ENCODE data around the gene MS4A6A.
"Not testable (repeated sequence)": the region's sequence is repeated elsewhere in the genome, so short reads cannot be mapped to it uniquely, and the experiment has no call there.

Gene MS4A6A

DNA sequence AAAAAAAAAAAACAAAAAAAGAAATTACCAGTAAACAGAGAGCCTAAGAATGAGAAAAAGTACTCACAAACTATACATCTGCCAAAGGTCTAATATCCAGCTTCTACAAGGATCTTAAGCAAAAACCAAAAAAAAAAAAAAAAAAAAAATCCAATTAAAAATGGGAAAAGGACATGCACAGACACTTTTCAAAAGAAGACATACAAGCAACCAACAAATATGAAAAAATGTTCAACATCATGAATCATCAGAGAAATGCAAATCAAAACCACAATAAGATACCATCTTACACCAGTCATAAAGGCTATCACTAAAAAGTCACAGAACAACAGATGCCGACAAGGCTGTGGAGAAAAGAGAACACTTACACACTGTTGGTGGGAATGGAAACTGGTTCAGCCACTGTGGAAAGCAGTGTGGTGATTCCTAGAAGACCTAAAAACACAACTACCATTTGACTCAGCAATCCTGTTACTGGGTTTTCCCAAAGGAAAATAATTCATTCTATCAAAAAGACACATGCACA, 18.3 kb downstream of the MS4A6A start:
- H3K27ac Mint-ChIP-seq, result no peak overlapping the region

GRCh38 chr11:60161766-60162165, 21.1 kb downstream of the MS4A6A start:
- Mint-ChIP-seq H3K36me3 (ENCODE audit: low read depth) (no peaks in the 10 kb centered on the region), H3K4me1 (ENCODE audit: low read depth) (no peaks in the 10 kb centered on the region), H3K27ac (no peak overlapping the region), H3K9me3 (peaks cover 5% of the 10 kb centered on the region), H3K27me3 (ENCODE audit: low read depth) (no peaks in the 10 kb centered on the region), H3K4me3 (no peak overlapping the region)

More for the DNA sequence above, 18.3 kb downstream of the MS4A6A start:
- H3K27me3 Mint-ChIP-seq (ENCODE audit: low read depth), result no peaks in the 10 kb centered on the region
- H3K36me3 Mint-ChIP-seq (ENCODE audit: low read depth), result no peaks in the 10 kb centered on the region
- H3K4me1 Mint-ChIP-seq (ENCODE audit: low read depth), result no peaks in the 10 kb centered on the region
- H3K9me3 Mint-ChIP-seq, result peaks cover 18% of the 10 kb centered on the region
- H3K4me3 Mint-ChIP-seq, result no peak overlapping the region

- Mint-ChIP-seq H3K4me1 (ENCODE audit: low read depth) (no peaks in the 10 kb centered on the region), H3K27ac (no peak overlapping the region), H3K9me3 (peaks cover 5% of the 10 kb centered on the region), H3K36me3 (ENCODE audit: low read depth) (no peaks in the 10 kb centered on the region), H3K27me3 (ENCODE audit: low read depth) (no peaks in the 10 kb centered on the region), H3K4me3 (no peak overlapping the region)
These were observed 21.8 kb downstream of the MS4A6A start for GRCh38 chr11:60161107-60161506.

GRCh38 chr11:60159868-60160267, 23.0 kb downstream of the MS4A6A start:
- Mint-ChIP-seq H3K4me1 (ENCODE audit: low read depth) (no peaks in the 10 kb centered on the region), H3K27me3 (ENCODE audit: low read depth) (no peaks in the 10 kb centered on the region), H3K36me3 (ENCODE audit: low read depth) (no peaks in the 10 kb centered on the region), H3K4me3 (no peak overlapping the region), H3K27ac (no peak overlapping the region), H3K9me3 (peaks cover 2% of the 10 kb centered on the region)

DNA sequence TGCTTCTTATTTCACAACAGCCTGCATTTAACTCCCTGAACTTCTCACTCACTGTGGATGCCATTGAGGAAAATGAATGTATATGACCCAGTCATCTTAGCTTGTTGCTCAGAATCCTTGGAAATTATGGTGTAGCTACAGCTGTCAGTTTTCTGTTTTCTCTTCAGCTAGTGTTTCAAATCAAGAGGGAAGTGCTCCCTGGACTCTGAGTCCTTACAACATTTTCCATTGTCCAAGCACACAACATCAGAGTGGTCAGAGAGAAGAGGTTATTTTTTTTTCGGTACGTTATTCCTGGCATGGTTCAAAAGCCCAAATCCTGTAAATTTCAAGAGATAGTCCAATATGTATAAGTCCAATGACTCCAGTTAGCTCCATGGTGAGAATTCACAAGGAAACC, 23.6 kb downstream of the MS4A6A start:
- Mint-ChIP-seq H3K36me3 (ENCODE audit: low read depth) (no peaks in the 10 kb centered on the region), H3K4me1 (ENCODE audit: low read depth) (no peaks in the 10 kb centered on the region), H3K9me3 (no peaks in the 10 kb centered on the region), H3K27ac (no peak overlapping the region), H3K4me3 (no peak overlapping the region), H3K27me3 (ENCODE audit: low read depth) (no peaks in the 10 kb centered on the region)

- Mint-ChIP-seq H3K27ac (no peak overlapping the region), H3K9me3 (no peaks in the 10 kb centered on the region), H3K4me1 (ENCODE audit: low read depth) (no peaks in the 10 kb centered on the region), H3K4me3 (no peak overlapping the region), H3K27me3 (ENCODE audit: low read depth) (no peaks in the 10 kb centered on the region), H3K36me3 (ENCODE audit: low read depth) (no peaks in the 10 kb centered on the region)
These were observed 24.2 kb downstream of the MS4A6A start for GRCh38 chr11:60158636-60159035.

- H3K4me1 Mint-ChIP-seq (ENCODE audit: low read depth), result no peaks in the 10 kb centered on the region
- no peak overlapping the region for H3K27ac Mint-ChIP-seq
- H3K9me3 Mint-ChIP-seq, result peaks cover 6% of the 10 kb centered on the region
- no peak overlapping the region for H3K4me3 Mint-ChIP-seq
- H3K27me3 Mint-ChIP-seq (ENCODE audit: low read depth), result no peaks in the 10 kb centered on the region
- H3K36me3 Mint-ChIP-seq (ENCODE audit: low read depth), result no peaks in the 10 kb centered on the region
These were observed 27.0 kb downstream of the MS4A6A start for GRCh38 chr11:60155931-60156330.

DNA sequence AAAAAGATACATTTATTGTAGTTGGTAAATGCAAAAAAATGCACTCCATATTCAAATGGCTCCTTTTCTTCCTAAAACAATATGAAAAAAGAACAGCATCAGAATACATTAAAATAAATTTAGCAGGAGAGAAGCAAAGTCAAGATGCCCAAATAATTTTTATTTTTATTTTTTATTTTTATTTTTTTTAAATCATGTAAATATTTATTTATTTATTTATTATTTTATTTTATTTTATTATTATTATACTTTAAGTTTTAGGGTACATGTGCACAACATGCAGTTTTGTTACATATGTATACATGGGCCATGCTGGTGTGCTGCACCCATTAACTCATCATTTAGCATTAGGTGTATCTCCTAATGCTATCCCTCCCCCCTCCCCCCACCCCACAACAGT, 30.2 kb downstream of the MS4A6A start:
- H3K9me3 Mint-ChIP-seq; H3K27me3 Mint-ChIP-seq (ENCODE audit: low read depth); H3K36me3 Mint-ChIP-seq (ENCODE audit: low read depth); H3K4me3 Mint-ChIP-seq; H3K27ac Mint-ChIP-seq; H3K4me1 Mint-ChIP-seq (ENCODE audit: low read depth): not testable (repeated sequence)

- no peaks in the 10 kb centered on the region for H3K4me1 Mint-ChIP-seq (ENCODE audit: low read depth)
- H3K9me3 Mint-ChIP-seq, result peaks cover 6% of the 10 kb centered on the region
- H3K27me3 Mint-ChIP-seq (ENCODE audit: low read depth), result no peaks in the 10 kb centered on the region
- H3K4me3 Mint-ChIP-seq, result no peak overlapping the region
- H3K27ac Mint-ChIP-seq, result no peak overlapping the region
- H3K36me3 Mint-ChIP-seq (ENCODE audit: low read depth), result no peaks in the 10 kb centered on the region
These were observed 32.6 kb downstream of the MS4A6A start for GRCh38 chr11:60150279-60150678.

DNA sequence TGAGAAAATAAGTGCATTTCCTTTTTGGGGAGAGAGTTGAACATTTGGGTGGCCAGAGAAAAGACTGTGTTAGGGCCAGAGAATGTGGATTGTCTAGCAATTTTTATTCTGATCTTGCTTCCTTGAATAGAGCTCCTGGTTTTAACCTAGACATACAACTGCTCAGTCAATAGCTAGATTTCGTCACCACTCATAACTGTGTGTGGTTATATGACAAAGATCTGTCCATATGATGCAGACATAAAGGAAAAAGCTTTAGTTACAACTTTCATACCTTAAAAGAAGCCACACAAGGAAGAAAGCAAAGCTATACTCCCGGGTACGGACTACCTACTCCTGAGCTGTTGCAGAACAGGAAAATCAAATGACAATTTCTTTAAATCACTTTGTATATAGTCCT, 37.2 kb downstream of the MS4A6A start:
- Mint-ChIP-seq H3K4me1 (ENCODE audit: low read depth) (no peaks in the 10 kb centered on the region), H3K36me3 (ENCODE audit: low read depth) (no peaks in the 10 kb centered on the region), H3K27me3 (ENCODE audit: low read depth) (no peaks in the 10 kb centered on the region), H3K9me3 (no peaks in the 10 kb centered on the region), H3K27ac (no peak overlapping the region), H3K4me3 (no peak overlapping the region)

- no peak overlapping the region for H3K27ac Mint-ChIP-seq
- no peaks in the 10 kb centered on the region for H3K4me1 Mint-ChIP-seq (ENCODE audit: low read depth)
- H3K9me3 Mint-ChIP-seq, result no peaks in the 10 kb centered on the region
- no peaks in the 10 kb centered on the region for H3K27me3 Mint-ChIP-seq (ENCODE audit: low read depth)
- H3K36me3 Mint-ChIP-seq (ENCODE audit: low read depth), result no peaks in the 10 kb centered on the region
- no peak overlapping the region for H3K4me3 Mint-ChIP-seq
These were observed 39.1 kb downstream of the MS4A6A start for GRCh38 chr11:60143768-60144167.

GRCh38 chr11:60133917-60134316, 49.0 kb downstream of the MS4A6A start:
- no peaks in the 10 kb centered on the region for H3K36me3 Mint-ChIP-seq (ENCODE audit: low read depth)
- no peaks in the 10 kb centered on the region for H3K9me3 Mint-ChIP-seq
- no peak overlapping the region for H3K4me3 Mint-ChIP-seq
- no peaks in the 10 kb centered on the region for H3K27me3 Mint-ChIP-seq (ENCODE audit: low read depth)
- no peak overlapping the region for H3K27ac Mint-ChIP-seq
- H3K4me1 Mint-ChIP-seq (ENCODE audit: low read depth), result no peaks in the 10 kb centered on the region

GRCh38 chr11:60131912-60132311, 51.0 kb downstream of the MS4A6A start:
- H3K4me3 Mint-ChIP-seq, result no peak overlapping the region
- no peak overlapping the region for H3K27ac Mint-ChIP-seq
- no peaks in the 10 kb centered on the region for H3K9me3 Mint-ChIP-seq
- H3K27me3 Mint-ChIP-seq (ENCODE audit: low read depth), result no peaks in the 10 kb centered on the region
- H3K4me1 Mint-ChIP-seq (ENCODE audit: low read depth), result no peaks in the 10 kb centered on the region
- no peaks in the 10 kb centered on the region for H3K36me3 Mint-ChIP-seq (ENCODE audit: low read depth)

- Mint-ChIP-seq H3K27ac (no peak overlapping the region), H3K4me3 (no peak overlapping the region), H3K27me3 (ENCODE audit: low read depth) (no peaks in the 10 kb centered on the region), H3K9me3 (no peaks in the 10 kb centered on the region), H3K4me1 (ENCODE audit: low read depth) (no peaks in the 10 kb centered on the region), H3K36me3 (ENCODE audit: low read depth) (no peaks in the 10 kb centered on the region)
These were observed 52.4 kb downstream of the MS4A6A start for GRCh38 chr11:60130496-60130895.

DNA sequence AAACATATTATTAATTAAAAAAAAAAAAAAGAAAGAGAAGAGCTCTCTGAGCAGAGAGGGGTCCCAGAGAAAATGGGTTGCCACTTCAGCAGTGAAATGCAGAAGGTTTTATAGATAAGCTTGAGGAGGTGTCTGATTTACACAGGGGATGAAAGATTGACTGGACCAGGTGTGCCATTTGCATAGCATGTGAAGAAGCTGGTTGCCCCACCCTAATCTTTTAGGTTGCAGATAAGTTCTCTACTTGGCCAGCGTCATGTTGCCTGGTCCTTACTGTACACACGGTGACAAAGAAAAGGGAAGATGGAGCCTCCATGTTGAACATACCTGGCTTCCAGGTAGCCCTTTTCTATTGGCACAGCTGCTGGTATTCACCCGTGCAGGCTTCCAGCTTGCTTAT, 53.0 kb downstream of the MS4A6A start:
- Mint-ChIP-seq H3K27ac (no peak overlapping the region), H3K4me1 (ENCODE audit: low read depth) (no peaks in the 10 kb centered on the region), H3K27me3 (ENCODE audit: low read depth) (no peaks in the 10 kb centered on the region), H3K36me3 (ENCODE audit: low read depth) (no peaks in the 10 kb centered on the region), H3K9me3 (no peaks in the 10 kb centered on the region), H3K4me3 (no peak overlapping the region)

GRCh38 chr11:60128866-60129265, 54.0 kb downstream of the MS4A6A start:
- H3K27me3 Mint-ChIP-seq (ENCODE audit: low read depth); H3K4me1 Mint-ChIP-seq (ENCODE audit: low read depth); H3K9me3 Mint-ChIP-seq; H3K27ac Mint-ChIP-seq; H3K4me3 Mint-ChIP-seq; H3K36me3 Mint-ChIP-seq (ENCODE audit: low read depth): not testable (repeated sequence)
